HG03558 (cell line): ENCODE measurements around the gene LGI2.
"Not testable (repeated sequence)": the region's sequence is repeated elsewhere in the genome, so short reads cannot be mapped to it uniquely, and the experiment has no call there.

Experiments used
- ATAC-seq: cut with Tn5 transposase; IDR thresholded peaks from one replicate; pipeline ENCODE4 v1.9.1; 2021; ENCODE audit warnings: moderate number of reproducible peaks; ENCODE audit not compliant: unreplicated experiment; ENCODE audit errors: extremely low read depth

LGI2 gene

DNA sequence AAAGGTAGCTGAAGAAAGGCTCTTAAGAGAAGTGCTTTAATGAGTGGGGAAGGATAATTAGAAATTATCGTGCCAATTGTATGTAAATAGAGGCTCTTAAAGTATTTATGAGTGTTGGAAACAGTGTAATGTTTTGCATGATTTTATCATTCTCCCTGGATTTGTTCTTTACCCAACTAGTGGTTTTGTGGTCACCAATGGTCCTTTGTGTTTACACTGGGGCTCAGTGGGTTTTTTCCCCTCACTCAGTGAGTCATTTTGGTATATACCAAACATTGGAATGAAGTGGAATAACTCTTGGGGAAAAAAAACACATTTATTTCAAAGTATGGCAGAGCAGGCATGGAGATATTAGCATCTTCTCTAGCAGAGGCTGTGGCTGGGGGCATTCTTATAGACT, 20.8 kb upstream of the LGI2 start:
- no peak for ATAC-seq

DNA sequence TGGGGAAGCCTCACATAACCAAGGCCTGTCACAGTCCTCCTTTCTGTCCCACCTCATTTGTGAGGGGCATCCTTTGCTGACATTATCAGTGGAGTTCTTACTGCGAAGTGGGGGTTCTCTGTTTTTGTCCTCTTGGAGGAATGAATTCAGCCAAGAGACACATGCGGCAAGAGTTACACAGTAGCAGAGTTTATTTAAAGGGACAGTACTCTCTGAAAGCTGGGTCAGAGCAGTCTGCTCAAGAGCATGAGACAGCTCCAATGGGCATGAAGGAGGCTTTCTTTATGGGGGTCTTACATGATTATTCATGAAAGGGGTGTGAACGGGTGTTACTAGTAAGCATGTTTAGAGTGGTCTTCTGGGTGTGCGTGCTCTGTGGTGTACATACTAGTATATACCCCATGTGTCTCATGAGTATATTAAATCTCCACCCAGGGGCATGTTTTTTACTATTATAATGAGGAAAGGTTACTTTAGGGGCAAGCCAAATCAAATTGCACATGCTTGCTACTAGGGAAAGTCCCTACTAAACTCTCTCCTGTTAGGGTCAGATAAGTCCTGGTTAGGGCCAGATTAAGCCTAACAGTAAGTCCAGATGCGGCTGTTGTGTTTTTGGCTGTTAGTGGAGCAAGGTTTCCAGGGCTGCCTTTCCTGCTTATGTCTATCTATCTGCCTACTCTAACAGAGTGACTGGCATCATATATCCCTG, 19.8 kb upstream of the LGI2 start:
- ATAC-seq, result no peak

DNA sequence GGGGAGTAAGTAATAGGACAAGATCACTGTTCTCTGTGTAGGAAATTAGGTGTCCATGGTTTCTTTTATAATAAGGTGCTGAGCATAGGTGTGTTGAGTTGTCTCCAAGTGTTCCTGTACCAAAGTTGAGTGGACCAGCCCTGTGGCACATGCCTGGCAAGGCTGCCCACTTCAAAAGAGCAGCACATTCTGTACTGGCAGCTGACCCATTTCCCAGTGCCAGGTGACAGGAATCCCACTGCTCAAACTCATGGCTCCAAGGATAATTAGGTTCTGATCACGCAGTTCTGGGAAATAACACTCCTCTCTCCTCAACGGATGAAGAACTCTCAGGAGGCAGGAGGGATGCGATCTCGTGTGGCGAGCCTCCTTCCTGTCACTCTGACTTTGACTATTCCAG, 12.8 kb upstream of the LGI2 start:
- no peak for ATAC-seq

DNA sequence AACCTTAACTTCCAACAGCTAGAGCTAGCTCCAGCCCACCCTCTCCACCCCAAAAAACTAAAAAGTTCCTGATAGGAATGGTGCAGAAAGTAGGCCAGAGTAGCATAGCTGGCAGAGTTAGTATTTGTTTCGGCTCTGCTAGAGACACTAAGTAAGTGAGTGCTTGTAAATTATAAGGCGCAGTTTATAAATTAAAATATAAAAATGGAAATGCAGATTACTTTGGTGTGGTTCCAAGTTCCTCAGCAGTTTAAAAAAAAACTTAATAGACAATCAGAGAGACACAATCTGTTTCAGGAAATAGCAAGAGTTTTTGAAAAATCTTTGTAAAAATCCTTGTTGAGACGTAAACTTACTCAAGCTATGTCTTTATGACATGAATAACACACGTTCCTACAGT, 2.8 kb upstream of the LGI2 start:
- no peak for ATAC-seq

DNA sequence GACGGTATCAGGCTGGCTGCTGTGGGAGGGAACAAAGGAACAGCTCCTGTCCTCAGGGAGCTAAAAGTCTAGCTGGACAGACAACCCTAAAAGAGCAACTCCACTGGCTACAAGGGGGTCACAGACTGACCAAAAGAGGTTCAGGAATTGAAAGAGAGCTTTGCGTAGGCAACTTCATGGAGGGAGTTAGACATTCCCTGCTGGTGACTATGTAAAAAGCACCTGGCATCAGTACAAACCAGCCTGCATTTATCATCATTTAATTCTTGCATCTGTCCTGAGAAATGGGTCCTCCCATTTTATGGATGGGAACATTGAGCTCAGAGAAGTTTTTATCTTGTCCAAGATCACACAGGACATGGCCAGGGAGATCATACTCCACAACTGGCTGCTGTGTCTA, 1.4 kb upstream of the LGI2 start:
- ATAC-seq, result no peak

DNA sequence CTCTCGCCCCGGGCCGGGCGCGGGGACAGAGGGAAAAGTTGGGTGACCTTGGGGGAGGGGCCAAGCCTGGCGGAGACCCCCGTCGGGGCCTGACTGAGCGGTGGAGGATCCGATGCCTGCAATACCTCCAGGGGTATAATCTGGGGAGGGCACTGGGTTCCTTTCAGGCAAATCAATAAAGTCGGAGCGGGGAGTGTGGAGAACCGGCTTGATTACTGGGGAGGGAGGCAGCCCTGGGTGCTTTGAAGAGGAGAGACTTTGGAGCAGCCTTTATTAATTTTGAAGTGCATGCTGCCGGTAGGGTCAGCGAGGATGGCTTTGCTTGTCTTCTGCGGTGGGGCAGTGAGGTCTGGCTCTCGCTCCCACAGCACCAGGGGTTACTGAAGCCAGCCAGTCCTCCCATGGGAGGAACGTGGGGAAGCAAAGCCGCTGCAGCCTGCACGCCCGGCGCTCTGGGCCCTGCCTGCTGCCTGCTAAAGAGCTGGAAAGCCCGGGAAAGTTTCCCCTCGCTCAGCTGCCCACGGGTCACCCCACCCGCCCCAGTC, 403 bp upstream of the LGI2 start:
- no peak for ATAC-seq

DNA sequence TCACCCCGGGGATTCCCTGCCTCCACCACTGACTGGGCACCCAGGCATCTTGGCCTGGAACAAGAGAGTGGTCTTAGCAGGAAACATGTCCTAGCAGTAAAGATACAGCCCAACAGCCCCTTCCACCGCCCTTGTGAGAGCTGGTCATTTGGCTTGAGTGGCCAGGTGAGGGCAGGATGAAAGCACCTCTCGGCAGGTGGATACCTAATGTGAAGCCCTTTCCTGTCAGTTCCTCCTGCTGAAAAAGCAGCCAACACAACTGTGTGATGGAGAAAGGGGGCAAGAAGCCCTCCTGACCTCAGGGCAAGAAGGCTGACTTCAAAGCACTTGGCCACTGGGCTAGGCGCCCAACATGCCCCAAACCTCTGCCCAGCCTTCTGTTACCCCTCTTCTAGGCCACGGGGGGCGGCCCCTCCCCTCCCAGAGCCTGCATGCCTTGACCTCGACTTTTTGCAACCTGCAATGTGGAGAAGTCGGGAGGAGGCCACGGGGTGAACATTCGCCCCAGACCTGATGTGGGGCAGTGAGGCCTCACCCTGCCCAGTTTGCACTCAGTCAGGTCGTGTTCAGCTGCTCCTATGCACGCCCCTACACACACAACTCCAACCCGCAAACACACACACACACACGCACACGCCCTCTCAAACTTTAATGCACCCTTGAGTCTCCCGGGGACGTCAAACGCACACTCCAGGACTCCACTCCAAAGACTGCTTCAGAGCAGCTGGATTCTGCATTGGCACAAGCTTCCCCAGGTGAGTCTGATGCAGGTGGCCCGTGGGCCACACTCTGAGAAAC, 1.1 kb downstream of the LGI2 start:
- no peak for ATAC-seq

DNA sequence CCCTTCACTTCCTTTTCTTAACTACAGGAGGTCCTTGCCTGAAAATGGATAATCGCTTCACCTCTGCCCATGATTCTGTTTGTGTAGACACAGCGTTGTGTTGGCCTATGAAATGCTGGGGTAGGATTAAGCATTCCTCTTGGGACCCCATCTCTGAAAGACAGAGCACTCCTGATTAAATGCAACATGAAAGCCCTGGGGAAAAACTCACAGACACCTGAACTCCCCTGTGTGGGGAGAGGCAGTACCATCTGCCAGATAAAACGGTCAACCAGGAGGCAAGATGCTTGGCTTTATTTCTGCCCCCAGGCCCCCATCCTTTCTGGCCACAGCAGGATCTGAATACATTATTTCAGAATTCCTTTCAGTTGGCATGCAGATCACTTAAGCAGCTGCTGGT, 1.9 kb downstream of the LGI2 start:
- ATAC-seq, result no peak

DNA sequence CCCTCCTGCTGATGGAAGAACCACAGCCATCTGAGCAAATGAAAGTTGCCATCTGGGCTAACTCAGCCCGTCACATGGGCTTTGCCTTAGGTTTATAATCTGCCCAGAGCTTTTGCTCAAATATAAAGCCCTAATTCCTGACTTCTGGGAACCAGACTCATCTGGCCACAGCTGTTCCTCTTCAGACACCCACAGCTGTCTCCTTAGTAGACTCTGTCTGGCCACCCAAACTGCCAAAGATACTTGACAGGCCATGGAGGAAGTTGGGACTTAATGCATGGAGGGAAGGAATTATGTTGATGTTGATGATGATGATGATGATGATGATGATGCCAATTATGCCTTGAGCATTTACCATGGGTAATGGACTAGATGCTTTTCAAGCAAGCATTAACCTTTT, 8.0 kb downstream of the LGI2 start:
- ATAC-seq, result no peak

DNA sequence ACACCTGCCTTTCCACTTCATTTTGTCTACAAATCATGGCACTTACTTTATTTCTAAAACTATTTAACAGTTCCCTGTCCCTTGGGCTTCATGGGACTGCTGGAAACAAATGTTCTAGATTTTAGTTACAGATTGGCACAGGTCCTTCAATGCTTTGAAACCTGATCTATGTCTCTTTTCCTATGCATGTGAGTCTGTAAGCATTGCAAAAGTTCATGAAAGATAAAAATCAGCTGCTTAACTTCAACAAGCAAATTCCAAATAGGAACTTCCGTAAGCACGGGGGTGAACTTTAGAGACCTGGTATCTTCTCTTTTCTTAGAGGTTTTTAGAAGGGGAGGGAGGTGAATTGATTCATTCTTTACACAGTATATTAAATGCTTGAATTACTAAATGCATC, 9.5 kb downstream of the LGI2 start:
- ATAC-seq, result no peak

DNA sequence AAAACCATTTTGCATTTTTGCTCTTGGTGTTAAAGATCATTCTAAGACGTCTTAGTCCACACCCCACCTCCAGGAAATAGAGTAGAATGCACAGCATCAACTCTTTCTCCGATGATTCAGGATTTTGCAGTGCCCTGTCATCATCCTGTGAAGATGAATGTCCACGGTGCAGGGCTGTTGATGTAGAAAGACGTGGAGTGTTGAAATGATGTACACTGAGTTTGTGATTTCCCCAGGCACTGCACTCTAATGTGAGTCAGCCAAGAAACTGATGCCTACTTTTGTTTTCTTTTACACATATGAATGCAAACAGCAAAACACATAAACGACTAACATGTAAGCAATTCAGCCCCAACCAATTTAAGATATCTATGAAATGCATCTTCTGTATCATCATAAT, 10.5 kb downstream of the LGI2 start:
- ATAC-seq, result no peak

DNA sequence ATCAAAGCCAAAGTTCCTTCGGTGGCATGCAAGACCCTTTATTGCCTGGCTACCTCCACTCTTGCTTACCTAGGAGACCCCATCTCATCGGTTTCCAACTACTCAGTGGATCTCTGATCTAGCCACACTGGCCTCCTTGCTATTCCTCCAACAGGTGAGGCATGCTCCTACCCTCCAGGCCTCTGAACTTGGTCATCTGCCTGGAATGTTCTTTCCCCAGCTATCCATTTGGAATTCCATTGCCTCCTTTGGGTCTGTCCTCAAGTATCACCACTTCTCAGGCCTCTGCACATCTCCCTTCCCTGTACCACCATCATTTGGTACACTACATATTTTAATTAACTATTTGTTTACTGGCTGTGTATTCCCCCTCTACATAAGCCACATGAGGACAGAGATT, 11.2 kb downstream of the LGI2 start:
- ATAC-seq, result no peak

DNA sequence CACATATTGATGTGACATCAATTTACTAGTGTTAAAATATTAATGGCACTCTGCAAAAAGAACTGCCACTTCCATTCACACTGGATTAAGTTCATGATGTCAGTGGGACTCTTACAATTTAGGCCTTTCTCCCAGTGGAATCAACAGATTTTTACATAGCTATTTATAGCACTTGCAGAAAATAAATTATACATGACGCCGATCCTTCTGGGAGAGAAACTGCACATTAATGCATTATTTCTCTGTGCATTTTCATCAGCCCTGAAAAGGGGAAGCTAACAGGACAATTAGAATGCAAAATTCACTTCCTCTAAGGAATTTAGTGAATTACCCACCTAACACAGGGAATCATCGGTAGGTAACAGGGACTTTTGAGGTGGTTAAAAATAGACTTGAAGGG, 15.7 kb downstream of the LGI2 start:
- ATAC-seq, result no peak

DNA sequence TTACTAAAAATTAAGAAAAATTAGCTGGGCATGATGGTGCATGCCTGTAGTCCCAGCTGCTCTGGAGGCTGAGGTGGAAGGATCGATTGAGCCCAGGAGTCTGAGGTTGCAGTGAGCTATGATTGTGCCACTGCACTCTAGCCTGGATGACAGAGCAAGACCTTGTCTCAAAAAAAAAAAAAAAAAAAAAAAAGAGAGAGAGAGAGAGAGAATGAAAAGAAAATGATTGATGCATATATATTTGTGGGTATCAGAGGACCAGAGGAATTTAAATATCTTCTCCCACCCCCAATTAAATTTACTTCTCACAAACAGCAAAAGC, 16.1 kb downstream of the LGI2 start:
- not testable (repeated sequence) for ATAC-seq

DNA sequence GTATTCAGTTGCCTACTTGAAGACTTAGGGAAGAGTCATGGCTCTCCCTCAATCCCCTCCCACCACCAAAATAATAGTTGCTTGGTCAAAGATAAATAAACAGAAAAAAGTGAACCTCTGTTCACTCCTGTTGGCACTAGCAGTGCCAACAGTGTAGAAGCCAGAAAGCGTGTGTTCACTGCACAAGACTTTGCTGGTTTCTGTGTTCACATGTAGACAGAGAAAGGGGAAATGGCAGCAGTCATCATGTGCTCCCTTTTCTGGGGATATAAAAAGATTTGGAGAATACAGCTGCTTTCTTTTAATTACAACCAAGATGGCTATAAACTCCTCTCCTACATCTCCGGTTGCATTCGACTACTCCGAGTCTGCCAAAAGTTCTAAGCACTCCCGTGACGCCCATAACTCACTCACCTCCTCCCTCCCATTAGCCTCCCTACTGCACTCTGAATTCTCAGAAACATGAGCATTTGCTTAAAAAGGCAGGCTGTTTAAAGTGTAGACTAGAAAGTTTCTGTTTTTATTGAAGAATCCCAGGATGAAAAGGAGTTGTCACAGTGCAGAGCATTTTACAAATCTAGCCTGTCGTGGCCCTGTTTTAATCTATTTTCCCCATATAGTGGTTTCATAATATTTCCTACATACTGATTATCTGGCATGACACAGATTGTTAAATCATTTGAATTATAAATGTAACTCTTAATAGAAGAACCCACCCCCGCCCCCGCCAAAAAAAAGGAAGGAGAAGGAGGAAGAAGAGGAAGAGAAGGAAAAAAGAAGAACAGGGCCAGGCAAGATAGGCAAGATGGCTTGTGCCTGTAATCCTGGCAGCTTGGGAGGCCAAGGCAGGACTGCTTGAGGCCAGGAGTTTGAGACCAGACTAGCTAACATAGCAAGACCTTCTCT, 16.7 kb downstream of the LGI2 start:
- no peak for ATAC-seq

DNA sequence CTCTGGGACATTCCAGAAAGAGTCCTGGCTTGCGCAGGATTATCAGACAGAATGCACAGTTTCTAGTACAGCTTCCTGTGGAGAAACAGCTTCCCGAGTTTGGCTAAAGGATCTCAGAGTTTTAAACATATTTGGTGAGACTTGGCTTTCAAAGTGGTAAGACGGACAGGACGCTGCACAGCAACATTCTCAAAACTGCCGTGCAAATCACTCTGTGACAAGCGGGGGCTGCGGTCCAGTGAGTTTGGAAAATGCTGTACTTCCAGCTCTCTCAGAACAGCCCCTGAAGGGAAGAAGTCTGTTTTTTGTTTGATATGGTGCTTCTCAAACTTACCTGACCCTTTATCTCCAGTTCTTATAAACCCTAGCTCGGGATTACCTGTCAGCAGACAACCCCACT, 18.1 kb downstream of the LGI2 start:
- no peak for ATAC-seq

DNA sequence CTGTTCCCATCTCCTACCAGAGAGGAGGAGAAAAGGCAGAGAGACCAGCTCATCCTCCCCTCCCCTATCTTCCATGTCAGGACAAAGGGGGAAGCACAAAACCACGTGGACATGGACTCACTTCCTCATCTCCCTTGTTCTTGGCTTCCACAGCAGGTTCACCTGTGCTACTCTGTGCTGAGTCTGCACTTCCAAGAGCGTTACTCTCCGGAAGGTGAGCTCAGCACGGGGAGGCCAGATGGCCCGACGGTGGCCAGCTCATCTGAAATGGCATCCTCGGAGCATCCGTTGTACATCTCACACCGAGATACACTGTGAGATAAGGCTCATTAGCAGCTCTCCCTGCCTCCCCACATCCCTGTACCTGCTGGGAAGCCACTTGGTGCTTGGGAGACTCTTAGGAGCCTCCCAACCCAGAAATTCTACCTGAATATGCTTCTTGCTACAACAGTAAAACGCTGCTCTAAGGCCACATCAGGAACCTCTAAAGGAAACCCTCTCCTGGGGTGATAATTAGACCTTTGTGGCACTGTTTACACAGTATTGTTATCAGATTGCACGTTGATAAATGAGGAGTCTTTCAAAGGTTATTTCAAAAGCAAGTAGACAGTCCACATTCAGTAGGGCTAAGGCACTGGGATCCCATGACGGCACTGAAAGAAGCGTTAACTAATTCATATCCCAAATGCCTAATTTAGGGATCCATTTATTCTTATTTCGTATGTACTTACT, 19.4 kb downstream of the LGI2 start:
- ATAC-seq, result no peak

DNA sequence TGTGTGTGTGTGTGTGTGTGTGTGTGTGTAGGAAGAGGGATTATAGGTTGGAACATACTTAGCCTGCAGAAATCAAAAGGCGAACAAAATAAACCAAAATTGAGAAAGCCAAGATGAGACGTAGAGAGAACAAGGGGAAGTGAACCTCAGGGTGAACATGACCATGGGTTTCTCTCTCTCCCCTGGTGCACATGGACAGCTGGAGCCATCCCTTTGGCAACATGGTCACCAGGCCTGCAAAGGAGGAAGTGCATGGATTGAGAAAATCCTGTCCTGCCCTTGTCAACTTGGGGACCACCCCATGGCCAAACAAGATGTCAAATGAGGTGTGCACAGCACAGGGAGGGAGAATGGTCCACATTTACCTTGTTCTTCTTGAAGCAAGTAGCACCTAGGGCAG, 23.1 kb downstream of the LGI2 start:
- no peak for ATAC-seq

DNA sequence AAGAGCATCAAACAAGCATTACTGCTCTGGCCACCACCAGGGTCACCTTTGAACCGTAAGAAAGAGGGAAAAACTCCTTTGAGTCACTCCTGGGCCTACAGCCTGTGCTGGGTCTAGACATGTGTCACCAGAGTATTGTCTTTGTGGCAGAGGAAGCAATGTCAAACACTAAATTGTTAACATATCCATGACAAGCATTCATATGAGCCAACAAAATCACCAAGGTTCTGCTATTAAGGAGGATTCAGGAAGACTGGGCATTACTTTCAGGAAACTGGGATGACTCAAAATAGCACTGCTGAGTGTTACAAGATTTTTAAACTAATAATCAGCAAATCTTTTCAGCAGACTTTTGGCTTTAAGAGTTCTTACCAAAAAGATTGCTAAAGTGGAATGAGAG, 28.1 kb downstream of the LGI2 start:
- ATAC-seq, result no peak

DNA sequence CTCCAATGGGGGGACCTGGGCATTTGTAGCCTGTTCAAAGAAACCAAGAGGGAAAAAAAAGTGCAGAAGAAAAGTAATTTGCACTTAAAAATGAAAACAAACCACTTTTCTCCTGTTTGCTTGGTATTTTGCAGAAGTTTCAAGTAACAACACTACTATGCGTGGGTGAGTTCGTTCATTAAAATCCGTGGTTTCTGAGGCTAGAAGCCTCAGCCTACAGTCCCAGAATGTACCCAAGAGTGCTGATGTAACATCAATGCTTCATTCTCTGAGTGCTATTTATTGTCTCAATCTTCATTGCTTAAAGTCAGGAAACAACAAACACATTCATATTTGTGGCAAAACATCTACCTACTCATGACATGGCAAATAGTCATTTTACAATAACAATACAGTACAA, 29.2 kb downstream of the LGI2 start:
- no peak for ATAC-seq
